Measurements from ENCODE around the gene RGS5. TPM values are rescaled to one million over a fixed set of nuclear protein-coding genes. Genes with fewer than 3 reads are reported as not detected.

The RGS5 gene
- total and polyA plus RNA-seq, 12 donors, result 56.5 to 660 (median 183) TPM

DNA sequence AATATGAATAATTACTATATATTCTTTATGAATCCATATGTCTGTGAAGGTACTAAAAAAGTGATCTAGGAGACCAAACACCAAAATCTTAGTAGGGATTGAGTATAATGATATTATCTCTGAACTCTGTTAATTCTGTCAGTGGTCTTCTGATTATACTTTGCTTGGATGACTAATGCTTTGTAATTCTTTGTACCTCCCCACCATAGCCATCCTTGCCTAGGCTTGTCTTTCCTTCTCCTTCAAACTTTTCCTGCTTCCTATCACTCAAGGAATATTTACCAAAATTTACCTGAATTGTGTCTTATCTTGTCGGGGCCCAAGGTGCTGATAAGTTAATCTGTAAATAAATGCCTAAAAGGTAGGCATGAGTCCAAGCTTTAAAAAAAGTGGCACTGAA is 845 bp upstream of the RGS5 start:
- no peak overlapping the region for H3K27ac ChIP-seq
- H3K9me3 ChIP-seq (replicated peaks in 1 of 3), result no peaks in the 10 kb centered on the region
- no peaks in the 10 kb centered on the region for H3K27me3 ChIP-seq
- WGBS, 4 donors, result 79 to 85% (median 81%) methylated on average over 1 of the region's 1 CpG
- DNase-seq, result no peak
- no peak overlapping the region for H3K4me3 ChIP-seq
- intact Hi-C loops (cut with DNase I), result loop anchor here in 1 of 2 donors (10.0 kb wide), 1 partner anchor 71 kb away; no protein-coding TSS in a partner anchor
- H3K4me1 ChIP-seq (replicated peaks in 1 of 2), result no peaks in the 10 kb centered on the region
- TF ChIP-seq, protein P1, sequence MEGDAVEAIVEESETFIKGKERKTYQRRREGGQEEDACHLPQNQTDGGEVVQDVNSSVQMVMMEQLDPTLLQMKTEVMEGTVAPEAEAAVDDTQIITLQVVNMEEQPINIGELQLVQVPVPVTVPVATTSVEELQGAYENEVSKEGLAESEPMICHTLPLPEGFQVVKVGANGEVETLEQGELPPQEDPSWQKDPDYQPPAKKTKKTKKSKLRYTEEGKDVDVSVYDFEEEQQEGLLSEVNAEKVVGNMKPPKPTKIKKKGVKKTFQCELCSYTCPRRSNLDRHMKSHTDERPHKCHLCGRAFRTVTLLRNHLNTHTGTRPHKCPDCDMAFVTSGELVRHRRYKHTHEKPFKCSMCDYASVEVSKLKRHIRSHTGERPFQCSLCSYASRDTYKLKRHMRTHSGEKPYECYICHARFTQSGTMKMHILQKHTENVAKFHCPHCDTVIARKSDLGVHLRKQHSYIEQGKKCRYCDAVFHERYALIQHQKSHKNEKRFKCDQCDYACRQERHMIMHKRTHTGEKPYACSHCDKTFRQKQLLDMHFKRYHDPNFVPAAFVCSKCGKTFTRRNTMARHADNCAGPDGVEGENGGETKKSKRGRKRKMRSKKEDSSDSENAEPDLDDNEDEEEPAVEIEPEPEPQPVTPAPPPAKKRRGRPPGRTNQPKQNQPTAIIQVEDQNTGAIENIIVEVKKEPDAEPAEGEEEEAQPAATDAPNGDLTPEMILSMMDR (IDR thresholded peaks at IDR 0.05), result no peak
- no peak for TF ChIP-seq POLR2A (IDR thresholded peaks at IDR 0.05)
- H3K36me3 ChIP-seq (replicated peaks in 1 of 2), result no peaks in the 10 kb centered on the region

DNA sequence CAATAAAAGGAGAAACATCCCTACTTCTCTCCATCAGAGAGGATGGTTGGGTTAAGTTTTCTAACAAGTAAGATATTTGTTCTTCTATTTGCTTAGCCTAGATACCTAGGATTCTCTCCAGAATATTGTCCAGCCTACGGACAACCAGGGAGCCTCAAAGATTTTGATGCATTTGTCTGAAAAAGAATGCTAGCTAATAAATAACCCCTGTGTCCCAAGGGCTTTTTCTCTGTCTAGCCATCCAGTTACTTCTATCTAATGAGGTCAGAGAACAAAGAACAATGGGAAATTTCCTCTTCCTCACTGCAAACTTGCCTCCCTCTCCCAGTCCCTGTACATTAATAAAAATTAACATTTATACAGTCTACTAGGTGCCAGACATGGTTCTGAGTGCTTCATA is 810 bp downstream of the RGS5 start:
- peak overlapping the region in 1 of 5 donors; percentile 19 for H3K27ac ChIP-seq
- H3K9me3 ChIP-seq (replicated peaks in 1 of 3), result no peaks in the 10 kb centered on the region
- DNase-seq, result no peak
- H3K27me3 ChIP-seq, result no peaks in the 10 kb centered on the region
- 61 to 75% (median 68%) methylated on average over 1 of the region's 1 CpG for WGBS, 4 donors
- no peaks in the 10 kb centered on the region for H3K4me1 ChIP-seq (replicated peaks in 1 of 2)
- TF ChIP-seq, protein P1 (IDR thresholded peaks at IDR 0.05), result no peak
- no peak for TF ChIP-seq POLR2A (IDR thresholded peaks at IDR 0.05)
- no peak overlapping the region for H3K4me3 ChIP-seq
- H3K36me3 ChIP-seq (replicated peaks in 1 of 2), result no peaks in the 10 kb centered on the region
- intact Hi-C loops (cut with DNase I), result loop anchor here in 1 of 2 donors (10.0 kb wide), 1 partner anchor 73 kb away; no protein-coding TSS in a partner anchor

GRCh38 chr1:163197022-163197421 is 5.7 kb downstream of the RGS5 start:
- peak overlapping the region in 1 of 5 donors; percentile 22 for H3K27ac ChIP-seq
- H3K27me3 ChIP-seq, result no peaks in the 10 kb centered on the region
- no peak for TF ChIP-seq POLR2A (IDR thresholded peaks at IDR 0.05)
- TF ChIP-seq, protein P1 (IDR thresholded peaks at IDR 0.05), result no peak
- H3K4me1 ChIP-seq (replicated peaks in 1 of 2), result peaks cover 0 to 7% of the 10 kb centered on the region in 2 donors
- no peak overlapping the region for H3K4me3 ChIP-seq
- peak in 1 of 7 donors; percentile 54 for DNase-seq
- H3K9me3 ChIP-seq (replicated peaks in 1 of 3), result no peaks in the 10 kb centered on the region
- WGBS, 4 donors, result 64 to 90% (median 83%) methylated on average over 3 to 4 of the region's 4 CpGs
- H3K36me3 ChIP-seq (replicated peaks in 1 of 2), result no peaks in the 10 kb centered on the region
- intact Hi-C loops (cut with DNase I), result no loop called here

GRCh38 chr1:163196449-163196787 is 6.3 kb downstream of the RGS5 start:
- intact Hi-C loops (cut with DNase I), result no loop called here
- peak overlapping the region in 2 of 5 donors; percentile 22 to 38 for H3K27ac ChIP-seq
- H3K4me1 ChIP-seq (replicated peaks in 1 of 2), result peaks cover 0 to 7% of the 10 kb centered on the region in 2 donors
- H3K36me3 ChIP-seq (replicated peaks in 1 of 2), result no peaks in the 10 kb centered on the region
- DNase-seq, result no peak
- TF ChIP-seq, protein P1 (IDR thresholded peaks at IDR 0.05), result no peak
- no peak for TF ChIP-seq POLR2A (IDR thresholded peaks at IDR 0.05)
- H3K27me3 ChIP-seq, result no peaks in the 10 kb centered on the region
- H3K9me3 ChIP-seq (replicated peaks in 1 of 3), result no peaks in the 10 kb centered on the region
- H3K4me3 ChIP-seq, result no peak overlapping the region
